IMR-90 (cell line): ENCODE measurements around the gene LRPAP1.

Experiments
- CEBPB ChIP-seq: IDR thresholded peaks from 2 replicates; pipeline ENCODE4 v1.6.1; 2012; ENCODE audit warnings: low read depth, low read length, improper control_type of control experiment
- CHD1 ChIP-seq: IDR thresholded peaks from 2 replicates; pipeline ENCODE4 v1.6.1; 2012; ENCODE audit warnings: low read depth, low read length, improper control_type of control experiment
- MAFK ChIP-seq: IDR thresholded peaks from 2 replicates; pipeline ENCODE4 v1.6.1; 2012; ENCODE audit warnings: low read depth, low read length, improper control_type of control experiment
- MAZ ChIP-seq: IDR thresholded peaks from 2 replicates; pipeline ENCODE4 v1.6.1; 2012; ENCODE audit warnings: low read depth, mild to moderate bottlenecking, low read length, improper control_type of control experiment, moderate library complexity, borderline replicate concordance
- MXI1 ChIP-seq: IDR thresholded peaks from 2 replicates; pipeline ENCODE4 v1.6.1; 2012; ENCODE audit warnings: low read depth, mild to moderate bottlenecking, low read length, moderate library complexity, borderline replicate concordance
- POLR2A ChIP-seq: IDR thresholded peaks from 2 replicates; pipeline ENCODE4 v1.6.1; 2012; ENCODE audit warnings: mild to moderate bottlenecking, low read depth, low read length
- RAD21 ChIP-seq: IDR thresholded peaks from 2 replicates; pipeline ENCODE4 v1.6.1; 2012; ENCODE audit warnings: low read length, improper control_type of control experiment
- RCOR1 ChIP-seq: IDR thresholded peaks from 2 replicates; pipeline ENCODE4 v1.6.1; 2012; ENCODE audit warnings: mild to moderate bottlenecking, low read length, improper control_type of control experiment; ENCODE audit not compliant: insufficient replicate concordance
- RFX5 ChIP-seq: IDR thresholded peaks from 2 replicates; pipeline ENCODE4 v1.8.0; 2012; ENCODE audit warnings: low read depth, mild to moderate bottlenecking, low read length, moderate library complexity
- SMC3 ChIP-seq: fragments of 150-350 bp; IDR thresholded peaks from 2 replicates; pipeline ENCODE4 v1.6.1; 2016; ENCODE audit warnings: low read depth, mild to moderate bottlenecking, antibody characterized with exemption, low read length, moderate library complexity
- USF2 ChIP-seq: fragments of 150-350 bp; IDR thresholded peaks from 2 replicates; pipeline ENCODE4 v1.6.1; 2017; ENCODE audit warnings: mild to moderate bottlenecking, antibody characterized with exemption, low read length, low read depth
- TF ChIP-seq, protein P1 (sequence below): conservative IDR thresholded peaks from 2 replicates; pipeline ENCODE4 v1.5.1; 2012; ENCODE audit warnings: mild to moderate bottlenecking, low read depth, low read length, improper control_type of control experiment

GRCh38 chr4:3530663-3531254 lies 1.5 kb downstream of the LRPAP1 start:
- TF ChIP-seq RAD21 (no peak), RCOR1 (no peak), POLR2A (no peak), SMC3 (no peak), USF2 (no peak), MXI1 (no peak), CEBPB (no peak), MAFK (no peak), MAZ (no peak), RFX5 (no peak), CHD1 (no peak)
- TF ChIP-seq, protein P1, sequence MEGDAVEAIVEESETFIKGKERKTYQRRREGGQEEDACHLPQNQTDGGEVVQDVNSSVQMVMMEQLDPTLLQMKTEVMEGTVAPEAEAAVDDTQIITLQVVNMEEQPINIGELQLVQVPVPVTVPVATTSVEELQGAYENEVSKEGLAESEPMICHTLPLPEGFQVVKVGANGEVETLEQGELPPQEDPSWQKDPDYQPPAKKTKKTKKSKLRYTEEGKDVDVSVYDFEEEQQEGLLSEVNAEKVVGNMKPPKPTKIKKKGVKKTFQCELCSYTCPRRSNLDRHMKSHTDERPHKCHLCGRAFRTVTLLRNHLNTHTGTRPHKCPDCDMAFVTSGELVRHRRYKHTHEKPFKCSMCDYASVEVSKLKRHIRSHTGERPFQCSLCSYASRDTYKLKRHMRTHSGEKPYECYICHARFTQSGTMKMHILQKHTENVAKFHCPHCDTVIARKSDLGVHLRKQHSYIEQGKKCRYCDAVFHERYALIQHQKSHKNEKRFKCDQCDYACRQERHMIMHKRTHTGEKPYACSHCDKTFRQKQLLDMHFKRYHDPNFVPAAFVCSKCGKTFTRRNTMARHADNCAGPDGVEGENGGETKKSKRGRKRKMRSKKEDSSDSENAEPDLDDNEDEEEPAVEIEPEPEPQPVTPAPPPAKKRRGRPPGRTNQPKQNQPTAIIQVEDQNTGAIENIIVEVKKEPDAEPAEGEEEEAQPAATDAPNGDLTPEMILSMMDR: no peak
